PFSK-1 (cell line): ENCODE data around the gene TAP1.

Source experiments
- FOXP2 ChIP-seq: optimal IDR thresholded peaks from 2 replicates; pipeline ENCODE3; 2011; ENCODE audit warnings: borderline replicate concordance, control low read depth, inconsistent platforms; ENCODE audit not compliant: insufficient read depth; ENCODE audit errors: extremely low read length, extremely low read depth
- POLR2AphosphoS5 ChIP-seq: IDR thresholded peaks from 2 replicates; pipeline ENCODE4 v1.6.1; 2012; ENCODE audit warnings: low read depth, mild to moderate bottlenecking, control low read depth, low read length, moderate library complexity
- REST ChIP-seq, 2 experiments: IDR thresholded peaks; 2 replicates each; pipeline versions ENCODE4 v1.6.1 to v1.8.0; 2011 to 2012; ENCODE audit warnings: low read depth in 2 of 2, low read length in 2 of 2, control low read depth in 1 of 2, inconsistent platforms in 1 of 2, mild to moderate bottlenecking in 1 of 2, moderate library complexity in 1 of 2; ENCODE audit not compliant: insufficient read depth in 1 of 2
- SIN3A ChIP-seq: IDR thresholded peaks from 2 replicates; pipeline ENCODE4 v1.6.1; 2012; ENCODE audit warnings: mild to moderate bottlenecking, low read length, moderate library complexity, borderline replicate concordance; ENCODE audit not compliant: insufficient read depth
- TAF1 ChIP-seq: IDR thresholded peaks from 2 replicates; pipeline ENCODE4 v1.6.1; 2012; ENCODE audit warnings: low read length, control low read depth, borderline replicate concordance; ENCODE audit not compliant: insufficient read depth

GRCh38 chr6:32894085-32895005 lies 40.8 kb upstream of the TAP1 start:
- TF ChIP-seq POLR2AphosphoS5, result peak; percentile 58; the same call in 1 of the 2 replicates
- no peak for TF ChIP-seq SIN3A
- TF ChIP-seq REST (IDR thresholded peaks at IDR 0.05; ENCODE audit: insufficient read depth in 1 of 2, low read depth in 2 of 2, low read length in 2 of 2), result no peak
- 0 out of 2 replicates have a peak, but pooled peaks have one; percentile 49 for TF ChIP-seq TAF1
- TF ChIP-seq FOXP2, result no peak
